GM18505 (cell line): ENCODE results near the gene GLG1.
"Not testable (repeated sequence)": the region's sequence is repeated elsewhere in the genome, so short reads cannot be mapped to it uniquely, and the experiment has no call there.

Experiments used
- ATAC-seq: cut with Tn5 transposase; IDR thresholded peaks from one replicate; pipeline ENCODE4 v1.9.1; 2021; ENCODE audit not compliant: unreplicated experiment
- POLR2A ChIP-seq: IDR thresholded peaks from 4 replicates; pipeline ENCODE4 v1.6.1; 2011; ENCODE audit warnings: borderline replicate concordance; ENCODE audit not compliant: insufficient read depth, insufficient read length; ENCODE audit errors: extremely low read depth

The GLG1 gene

DNA sequence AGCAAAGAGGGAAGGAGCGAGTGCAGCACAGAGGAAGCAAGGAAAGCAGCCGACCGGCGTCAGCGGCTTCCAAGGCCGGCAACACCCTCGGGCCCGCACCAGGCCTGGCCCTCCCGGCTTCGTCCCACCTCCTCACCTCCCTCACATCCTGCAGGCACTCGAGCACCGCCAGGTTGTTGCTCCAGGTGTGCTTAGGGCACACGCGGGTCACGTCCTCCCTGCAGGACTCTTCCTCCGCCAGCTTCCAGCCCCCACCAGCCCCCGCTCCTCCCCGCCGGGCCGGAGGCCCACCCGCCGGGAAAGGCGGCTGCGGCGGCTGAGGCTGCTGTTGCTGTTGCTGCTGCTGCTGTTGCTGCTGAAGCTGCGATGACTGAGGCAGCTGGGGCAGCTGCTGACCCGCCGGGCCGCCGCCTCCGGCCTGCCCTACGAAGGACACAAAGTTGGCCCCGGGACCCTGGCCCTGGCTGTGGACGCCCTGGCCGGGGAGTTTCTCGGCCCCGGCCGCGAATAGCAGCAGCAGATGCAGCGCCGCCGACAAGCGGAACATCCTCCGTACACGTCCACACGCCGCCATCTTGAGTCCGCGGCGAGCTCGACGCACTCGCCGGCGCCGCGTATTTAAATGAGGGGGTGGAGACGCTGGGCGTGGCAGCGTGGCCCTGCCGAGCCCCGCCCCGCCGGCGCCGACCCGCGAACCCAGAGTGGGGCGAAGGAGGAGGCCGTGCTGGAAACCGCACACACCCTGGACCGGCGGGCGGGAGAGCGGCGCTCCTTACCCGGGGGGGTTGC is at the start of gene GLG1:
Gene GLG1 (minus strand): TSS at position 594 of the 789 bp plus-strand sequence. CDS start 20 bp downstream, at position 574.
- ATAC-seq: peak; percentile 94
- TF ChIP-seq POLR2A: peak; percentile 98

- no peak for TF ChIP-seq POLR2A
- ATAC-seq: no peak
These were observed 47.7 kb upstream of the GLG1 start for GRCh38 chr16:74654536-74655050.

- not testable (repeated sequence) for ATAC-seq
These were observed 46.0 kb upstream of the GLG1 start for GRCh38 chr16:74652883-74653282.

GRCh38 chr16:74652249-74652648 is 45.3 kb upstream of the GLG1 start:
- no peak for TF ChIP-seq POLR2A
- no peak for ATAC-seq

GRCh38 chr16:74651841-74652240 is 44.9 kb upstream of the GLG1 start:
- no peak for ATAC-seq
- TF ChIP-seq POLR2A: no peak

GRCh38 chr16:74650966-74651567 is 44.2 kb upstream of the GLG1 start:
- no peak for TF ChIP-seq POLR2A
- ATAC-seq: no peak

DNA sequence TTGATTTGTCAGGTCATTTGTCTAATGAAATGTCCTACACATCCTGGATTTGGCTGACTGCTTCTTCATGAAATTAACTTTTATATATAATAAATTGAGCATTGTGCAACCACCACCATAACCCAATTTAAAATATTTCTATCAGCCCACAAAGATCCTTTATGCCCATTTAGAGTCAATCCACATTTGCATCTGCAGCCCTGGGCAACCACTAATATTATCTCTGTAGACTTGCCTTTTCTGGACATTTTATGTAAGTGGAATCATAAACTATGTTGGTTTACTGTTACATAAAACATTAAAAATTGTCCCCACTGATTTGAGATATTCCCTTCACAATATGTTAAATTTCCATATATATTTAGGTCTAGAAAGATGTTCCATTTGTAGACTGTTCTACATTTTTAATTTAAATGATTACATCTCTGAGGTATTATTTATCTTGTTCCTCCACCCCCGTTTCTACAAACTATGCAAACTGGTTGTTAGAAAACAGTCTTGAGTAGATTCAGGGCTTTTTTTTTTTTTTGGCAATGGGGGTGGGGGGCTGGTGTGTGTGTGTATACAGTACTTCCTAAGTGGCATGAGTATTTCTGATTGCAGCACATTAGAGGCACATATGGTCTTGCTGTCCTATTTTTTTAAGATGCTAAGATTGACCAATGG is 43.1 kb upstream of the GLG1 start:
- ATAC-seq: no peak
- TF ChIP-seq POLR2A: no peak

GRCh38 chr16:74641969-74642368 is 35.1 kb upstream of the GLG1 start:
- ATAC-seq: no peak
- TF ChIP-seq POLR2A: no peak

GRCh38 chr16:74637742-74638453 is 31.0 kb upstream of the GLG1 start:
- no peak for TF ChIP-seq POLR2A
- ATAC-seq: no peak

DNA sequence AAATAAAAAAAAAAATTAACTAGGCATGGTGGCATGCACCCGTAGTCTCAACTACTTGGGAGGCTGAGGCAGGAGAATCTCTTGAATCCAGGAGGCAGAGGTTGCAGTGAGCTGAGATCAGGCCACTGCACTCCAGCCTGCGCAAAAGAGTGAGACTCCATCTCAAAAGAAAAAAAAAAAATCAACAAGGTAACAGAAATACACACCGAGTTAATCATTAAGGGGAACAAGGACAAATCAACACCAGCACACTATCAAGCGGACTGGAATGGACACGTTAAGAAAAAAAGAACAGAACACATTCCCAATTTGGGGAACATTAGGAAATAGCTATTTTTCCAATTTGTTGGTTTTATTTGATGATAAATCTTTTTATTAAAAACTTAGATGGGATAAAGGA is 28.4 kb upstream of the GLG1 start:
- TF ChIP-seq POLR2A: no peak
- no peak for ATAC-seq

- TF ChIP-seq POLR2A: no peak
- ATAC-seq: no peak
These were observed 26.8 kb upstream of the GLG1 start for GRCh38 chr16:74633686-74634085.

GRCh38 chr16:74627506-74628220 is 20.7 kb upstream of the GLG1 start:
- no peak for ATAC-seq
- TF ChIP-seq POLR2A: no peak

- no peak for ATAC-seq
- TF ChIP-seq POLR2A: no peak
These were observed 20.0 kb upstream of the GLG1 start for GRCh38 chr16:74626741-74627416.
